ENCODE measurements around the gene ABCA10. TPM values are rescaled to one million over a fixed set of nuclear protein-coding genes. Genes with fewer than 3 reads are reported as not detected.

Gene ABCA10
- total and polyA plus RNA-seq, 2 of the 8 experiments (the other 6 are each of a cell fraction or from before 2014, with no cell fraction given) = not detected

- FAIRE-seq = no peak
Measured at GRCh38 chr17:69245617-69246016, 17.0 kb upstream of the ABCA10 start.

More at GRCh38 chr17:69245617-69246016, 17.0 kb upstream of the ABCA10 start:
- Histone ChIP-seq H2AK5ac (ENCODE audit: low read depth, low read length) (no peak overlapping the region), H4K91ac (replicated peaks; ENCODE audit: insufficient read length, low read length) (no peak overlapping the region), H3K23ac (ENCODE audit: insufficient read length) (no peak overlapping the region), H3K14ac (ENCODE audit: insufficient read length) (no peak overlapping the region), H3K23me2 (ENCODE audit: low read depth, low read length) (no peaks in the 10 kb centered on the region), H4K8ac (ENCODE audit: extremely low read depth, insufficient read depth, low read length) (no peak overlapping the region), H2BK5ac (ENCODE audit: low read depth, low read length) (no peak overlapping the region), H2AFZ (ENCODE audit: low read length) (no peak overlapping the region), H3K18ac (ENCODE audit: extremely low read depth, low read length) (no peak overlapping the region), H3K9me3 (ENCODE audit: insufficient read depth in 2 of 2, low read depth in 1 of 2, low read length in 1 of 2) (no peaks in the 10 kb centered on the region), H3K79me2 (ENCODE audit: control insufficient read depth in 1 of 2, insufficient read depth in 2 of 2, low read length in 2 of 2) (no peaks in the 10 kb centered on the region), H3K27ac (ENCODE audit: low read depth, low read length) (no peak overlapping the region), H2BK20ac (ENCODE audit: low read length) (no peak overlapping the region), H4K20me1 (replicated peaks in 1 of 2; ENCODE audit: control insufficient read depth in 1 of 2, insufficient read depth in 2 of 2, low read length in 2 of 2) (no peaks in the 10 kb centered on the region), H2BK12ac (ENCODE audit: low read depth, low read length) (no peak overlapping the region), H2BK120ac (replicated peaks; ENCODE audit: low read depth, low read length) (no peak overlapping the region), H3K4ac (replicated peaks; ENCODE audit: insufficient read length, low read depth, low read length) (no peak overlapping the region), H4K5ac (ENCODE audit: insufficient read length, low read depth, low read length) (no peak overlapping the region), H3K27me3 (replicated peaks in 1 of 4; ENCODE audit: control insufficient read depth in 3 of 4, extremely low read depth in 1 of 4, insufficient read depth in 3 of 4, low read length in 3 of 4) (no peaks in the 10 kb centered on the region), H3K56ac (replicated peaks; ENCODE audit: insufficient read length, low read depth, low read length) (no peak overlapping the region), H3K4me2 (ENCODE audit: insufficient read depth in 1 of 2, low read depth in 2 of 2, low read length in 2 of 2) (no peak overlapping the region), H3K9ac (replicated peaks in 1 of 4; ENCODE audit: extremely low read depth in 1 of 4, low read depth in 3 of 4, low read length in 3 of 4) (no peak overlapping the region), H3K79me1 (ENCODE audit: low read depth, low read length) (no peaks in the 10 kb centered on the region), H3K4me1 (replicated peaks in 1 of 4; ENCODE audit: control insufficient read depth in 3 of 4, insufficient read depth in 4 of 4, low read length in 3 of 4) (no peaks in the 10 kb centered on the region), H3K36me3 (ENCODE audit: control insufficient read depth in 2 of 4, insufficient read depth in 4 of 4, low read length in 3 of 4) (no peaks in the 10 kb centered on the region), H3K4me3 (ENCODE audit: extremely low read depth in 1 of 4, insufficient read depth in 2 of 4, low read depth in 3 of 4, low read length in 4 of 4) (no peak overlapping the region), H2BK15ac (ENCODE audit: low read length) (no peak overlapping the region)
- TF ChIP-seq POLR2A (IDR thresholded peaks at IDR 0.05; ENCODE audit: control extremely low read depth in 1 of 2, low read depth in 2 of 2, low read length in 2 of 2) (no peak), NANOG (IDR thresholded peaks at IDR 0.05; ENCODE audit: insufficient read depth, low read depth, low read length, poor library complexity, severe bottlenecking) (no peak), JUN (IDR thresholded peaks at IDR 0.05; ENCODE audit: low read depth, low read length) (no peak), RXRA (IDR thresholded peaks at IDR 0.05; ENCODE audit: insufficient read depth, low read depth, low read length) (no peak)
- ChIA-PET CTCF (ENCODE audit: partially characterized antibody) (interaction anchor here (1.5 to 2.5 kb wide), 2 partner anchors 454 to 469 kb away, joined by 5 to 8 read pairs; no protein-coding TSS in a partner anchor), POLR2A (ENCODE audit: partially characterized antibody) (no interaction called here)
- DNase-seq (ENCODE audit: low read depth in 1 of 2, low spot score in 2 of 2) = no peak
- 88% methylated on average over 2 of the region's 2 CpGs; no CpG with 5 or more reads in 1 of the 2 experiments for WGBS, 2 experiments (ENCODE audit: extremely low coverage in 1 of 2, insufficient coverage in 1 of 2, insufficient read length in 1 of 2, insufficient replicate concordance in 2 of 2, low coverage in 1 of 2, low lambda C conversion rate in 2 of 2, missing lambda C conversion rate in 1 of 2)
